ENCODE data around the gene CRHR1. TPM values are rescaled to one million over a fixed set of nuclear protein-coding genes. Genes with fewer than 3 reads are reported as not detected.

CRHR1 gene
- total RNA-seq, 1 experiment from 2014 or later = 0.15 TPM

DNA sequence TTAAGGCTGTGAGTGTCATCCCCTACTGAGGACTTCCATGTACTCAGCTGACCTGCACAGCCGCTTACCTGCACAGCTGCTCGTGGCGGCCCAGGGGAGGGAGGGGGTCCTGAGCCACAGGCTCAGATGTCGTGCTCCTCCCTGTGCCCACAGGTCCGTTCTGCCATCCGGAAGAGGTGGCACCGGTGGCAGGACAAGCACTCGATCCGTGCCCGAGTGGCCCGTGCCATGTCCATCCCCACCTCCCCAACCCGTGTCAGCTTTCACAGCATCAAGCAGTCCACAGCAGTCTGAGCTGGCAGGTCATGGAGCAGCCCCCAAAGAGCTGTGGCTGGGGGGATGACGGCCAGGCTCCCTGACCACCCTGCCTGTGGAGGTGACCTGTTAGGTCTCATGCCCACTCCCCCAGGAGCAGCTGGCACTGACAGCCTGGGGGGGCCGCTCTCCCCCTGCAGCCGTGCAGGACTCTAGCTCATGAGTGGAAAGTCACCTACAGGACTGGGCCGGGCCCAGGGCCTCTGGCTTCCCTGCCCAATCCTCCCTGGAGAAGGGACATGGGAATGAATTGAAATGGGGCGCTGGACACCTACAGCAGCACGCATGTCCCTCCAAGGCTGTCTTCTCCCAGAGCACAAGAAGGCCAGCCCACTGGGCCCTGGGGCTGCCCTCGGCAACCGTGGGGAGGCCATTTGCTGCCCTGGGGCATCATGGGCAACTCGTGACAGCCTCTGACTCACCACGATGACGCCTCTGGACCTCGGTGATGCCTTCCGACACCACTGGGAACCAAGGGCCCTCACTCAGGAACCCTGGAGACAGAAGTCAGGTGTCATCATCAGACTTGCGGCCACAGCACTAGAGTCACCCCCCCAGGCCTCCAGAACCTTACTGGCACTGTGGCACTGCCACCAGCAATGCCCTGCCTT is 50.6 kb downstream of the CRHR1 start:
- intact Hi-C loops (cut with micrococcal nuclease; ENCODE audit: unreplicated experiment) (loop anchor here (5.0 to 10.0 kb wide), 3 partner anchors 52 to 192 kb away; partner anchors contain the start of gene CRHR1), in situ Hi-C loops (cut with HindIII; ENCODE audit: low pct_unique_long_range_greater_than_20kb, low sequenced_read_pairs) (no loop called here)
- BruUV-seq (replicated peaks) = no TSS peak
- Histone ChIP-seq H3K4me3 (ENCODE audit: low read depth in 2 of 2, low read length in 2 of 2) (no peak overlapping the region), H3K27ac (ENCODE audit: low read length) (no peak overlapping the region), H3K27me3 (ENCODE audit: control insufficient read depth, insufficient read depth, low read length) (no peaks in the 10 kb centered on the region), H3K9me3 (ENCODE audit: control insufficient read depth, insufficient read depth, low read depth, low read length) (no peaks in the 10 kb centered on the region), H3K4me1 (ENCODE audit: control insufficient read depth, insufficient read depth, low read length) (no peaks in the 10 kb centered on the region), H3K36me3 (ENCODE audit: control insufficient read depth, insufficient read depth, low read length) (no peaks in the 10 kb centered on the region)
- DNase-seq (ENCODE audit: low read depth, low spot score) (no peak), ATAC-seq (no peak)
- CTCF ChIA-PET = interaction anchor here (0.9 kb wide), 1 partner anchor 195 kb away, joined by 3 read pairs; no protein-coding TSS in a partner anchor
- POLR2A ChIA-PET = no interaction called here
- TF ChIP-seq CTCF (IDR thresholded peaks at IDR 0.05) (no peak), TCF7L2 (IDR thresholded peaks at IDR 0.05; ENCODE audit: low read depth, low read length) (no peak), SIN3A (IDR thresholded peaks at IDR 0.05; ENCODE audit: borderline replicate concordance, insufficient read depth, low read depth, low read length) (no peak), REST (IDR thresholded peaks at IDR 0.05; ENCODE audit: insufficient read depth in 1 of 2, low read depth in 2 of 2, low read length in 1 of 2) (no peak), POLR2AphosphoS5 (IDR thresholded peaks at IDR 0.05; ENCODE audit: low read depth, low read length) (no peak)

GRCh38 chr17:45835481-45835880 is 51.4 kb downstream of the CRHR1 start:
- Histone ChIP-seq H3K9me3 (ENCODE audit: control insufficient read depth, insufficient read depth, low read depth, low read length) (no peaks in the 10 kb centered on the region), H3K27me3 (ENCODE audit: control insufficient read depth, insufficient read depth, low read length) (no peaks in the 10 kb centered on the region), H3K4me3 (ENCODE audit: low read depth in 2 of 2, low read length in 2 of 2) (no peak overlapping the region), H3K36me3 (ENCODE audit: control insufficient read depth, insufficient read depth, low read length) (no peaks in the 10 kb centered on the region), H3K4me1 (ENCODE audit: control insufficient read depth, insufficient read depth, low read length) (no peaks in the 10 kb centered on the region), H3K27ac (ENCODE audit: low read length) (no peak overlapping the region)
- no peak for TF ChIP-seq CTCF (IDR thresholded peaks at IDR 0.05)
- TF ChIP-seq SIN3A (IDR thresholded peaks at IDR 0.05; ENCODE audit: borderline replicate concordance, insufficient read depth, low read depth, low read length) = no peak
- intact Hi-C loops (cut with micrococcal nuclease; ENCODE audit: unreplicated experiment) = loop anchor here (10.0 kb wide), 1 partner anchor 111 kb away; no protein-coding TSS in a partner anchor
- no peak for DNase-seq (ENCODE audit: low read depth, low spot score)
- ATAC-seq = no peak
- BruUV-seq (replicated peaks) = no TSS peak
- in situ Hi-C loops (cut with HindIII; ENCODE audit: low pct_unique_long_range_greater_than_20kb, low sequenced_read_pairs) = no loop called here
- POLR2A ChIA-PET = no interaction called here
- CTCF ChIA-PET = no interaction called here

All from Panc1 (cell line).